COLO829 (cell line): ENCODE results near the gene CLASP1.
A peak's percentile ranks its signal among the peaks of the same experiment; 100 is the strongest.
"Not testable (repeated sequence)": the region's sequence is repeated elsewhere in the genome, so short reads cannot be mapped to it uniquely, and the experiment has no call there.

Experiments
- DNase-seq: peaks from one replicate; pipeline ENCODE4 v3.0.0; 2012; ENCODE audit warnings: low spot score

CLASP1 gene

DNA sequence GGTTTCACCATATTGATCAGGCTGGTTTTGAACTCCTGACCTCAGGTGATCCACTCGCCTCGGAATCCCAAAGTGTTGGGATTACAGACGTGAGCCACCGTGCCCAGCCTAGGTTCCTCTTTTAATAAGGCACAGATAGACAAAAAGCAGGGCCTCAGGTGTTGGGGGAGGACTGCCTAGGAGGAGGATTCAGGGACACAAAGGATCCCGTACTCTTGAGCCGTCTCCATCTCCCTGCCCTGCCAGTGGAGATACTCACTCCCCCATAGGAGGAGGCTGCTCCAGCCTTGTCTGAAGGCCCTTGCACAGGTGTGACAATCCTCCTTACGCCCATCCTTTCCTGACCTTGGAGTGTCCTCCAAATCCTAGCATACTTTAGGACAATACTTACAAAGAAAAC lies 332.3 kb downstream of the CLASP1 start:
- DNase-seq, result no peak

DNA sequence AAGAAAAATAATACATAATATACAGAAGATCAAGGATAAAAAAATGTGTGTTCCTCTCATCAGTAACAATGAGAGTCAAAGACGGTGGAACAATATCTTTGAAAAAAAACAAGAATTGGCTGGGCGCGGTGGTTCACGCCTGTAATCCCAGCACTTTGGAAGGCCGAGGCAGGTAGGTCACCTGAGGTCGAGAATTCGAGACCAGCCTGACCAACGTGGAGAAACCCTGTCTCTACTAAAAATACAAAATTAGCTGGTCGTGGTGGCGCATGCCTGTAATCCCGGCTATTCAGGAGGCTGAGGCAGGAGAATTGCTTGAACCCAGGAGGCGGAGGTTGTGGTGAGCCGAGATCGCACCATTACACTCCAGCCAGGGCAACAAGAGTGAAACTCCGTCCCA lies 335.6 kb downstream of the CLASP1 start:
- DNase-seq, result not testable (repeated sequence)

GRCh38 chr2:121309801-121310200 lies 339.5 kb downstream of the CLASP1 start:
- no peak for DNase-seq

GRCh38 chr2:121309323-121309722 lies 339.9 kb downstream of the CLASP1 start:
- DNase-seq, result no peak

DNA sequence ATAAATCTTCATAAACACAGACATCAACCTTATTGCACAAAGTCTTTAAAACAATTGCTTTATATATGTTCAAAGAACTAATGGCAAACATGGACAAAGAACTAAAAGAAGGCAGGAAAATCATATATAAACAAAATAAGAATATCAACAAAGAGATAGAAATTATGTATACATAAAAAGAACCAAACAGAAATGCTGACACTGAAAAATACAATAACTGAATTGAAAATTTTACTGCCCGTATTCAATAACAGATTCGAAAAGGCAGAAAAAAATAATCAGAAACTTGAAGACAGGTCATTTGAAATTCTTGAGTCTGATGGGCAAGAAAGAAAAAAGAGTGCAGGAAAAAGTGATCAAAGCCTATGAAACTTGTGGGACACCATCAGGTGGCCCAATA lies 342.2 kb downstream of the CLASP1 start:
- no peak for DNase-seq

- DNase-seq, result no peak
Measured at GRCh38 chr2:121304941-121305340, 344.3 kb downstream of the CLASP1 start.

DNA sequence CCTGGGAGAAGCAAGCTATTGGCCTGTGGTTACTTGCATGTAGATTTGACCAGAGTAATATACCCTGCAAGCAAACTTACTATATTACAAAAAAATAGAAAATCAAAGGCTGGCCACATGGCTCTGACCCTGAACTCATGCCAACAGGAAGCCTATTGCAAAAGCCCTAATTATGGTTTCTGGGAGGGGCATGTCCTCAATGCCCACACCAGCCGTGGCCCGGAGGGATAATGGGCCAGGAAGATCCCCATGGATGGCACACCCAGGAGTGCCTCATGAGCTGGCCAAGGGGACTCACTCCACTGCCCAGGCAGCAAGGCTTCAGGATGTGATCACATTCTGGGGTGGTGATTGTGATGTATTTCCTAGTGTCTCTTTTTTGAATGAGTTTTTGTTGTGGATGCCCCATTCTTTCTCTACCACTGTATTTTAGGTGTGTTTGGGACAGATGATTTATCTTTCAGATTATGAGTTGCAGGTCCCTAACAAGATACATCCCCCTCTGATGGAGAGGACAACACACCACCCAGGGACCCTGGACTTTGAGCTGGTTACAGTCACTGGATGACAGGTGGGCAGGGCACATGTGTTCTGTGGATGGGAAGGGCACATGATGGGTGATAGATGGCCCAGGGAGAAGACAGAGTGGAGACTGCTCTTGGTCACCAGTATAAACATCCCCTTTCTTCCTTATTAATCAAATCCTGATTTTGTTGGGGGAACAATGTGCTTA lies 345.6 kb downstream of the CLASP1 start:
- DNase-seq, result no peak

DNA sequence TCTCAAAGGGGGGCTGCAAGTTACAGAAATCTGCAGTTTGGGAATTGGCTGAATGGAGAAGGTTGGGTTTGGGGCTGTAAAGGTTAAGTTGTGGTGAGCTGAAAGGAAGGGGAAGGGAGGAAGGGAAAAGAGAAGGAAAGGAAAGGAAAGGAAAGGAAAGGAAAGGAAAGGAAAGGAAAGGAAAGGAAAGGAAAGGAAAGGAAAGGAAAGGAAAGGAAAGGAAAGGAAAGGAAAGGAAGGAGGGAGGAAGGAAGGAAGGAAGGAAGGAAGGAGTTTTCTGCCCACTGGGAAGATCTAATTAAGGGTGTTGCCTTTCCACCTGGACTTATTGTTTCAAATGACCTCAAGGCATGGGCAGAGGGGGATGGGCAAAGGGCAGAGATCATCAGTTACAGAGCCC lies 348.1 kb downstream of the CLASP1 start:
- DNase-seq, result not testable (repeated sequence)

DNA sequence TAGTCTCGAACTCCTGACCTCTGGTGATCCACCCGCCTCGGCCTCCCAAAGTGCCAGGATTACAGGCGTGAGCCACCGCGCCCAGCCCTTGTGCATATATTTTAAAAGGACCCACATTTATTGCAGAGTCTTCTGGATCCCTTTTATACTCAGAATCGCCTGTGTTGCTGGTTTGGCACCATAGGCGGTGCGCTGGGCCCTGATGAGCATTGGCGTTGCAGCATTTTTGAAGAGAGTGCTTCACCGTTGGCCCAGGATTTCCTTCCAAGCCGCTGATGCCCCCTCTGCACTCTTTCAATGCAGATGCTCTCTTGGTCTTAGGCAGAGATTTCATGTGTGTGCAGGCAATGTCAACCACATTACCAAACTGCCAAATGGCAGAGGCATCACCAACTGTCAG lies 350.8 kb downstream of the CLASP1 start:
- no peak for DNase-seq

DNA sequence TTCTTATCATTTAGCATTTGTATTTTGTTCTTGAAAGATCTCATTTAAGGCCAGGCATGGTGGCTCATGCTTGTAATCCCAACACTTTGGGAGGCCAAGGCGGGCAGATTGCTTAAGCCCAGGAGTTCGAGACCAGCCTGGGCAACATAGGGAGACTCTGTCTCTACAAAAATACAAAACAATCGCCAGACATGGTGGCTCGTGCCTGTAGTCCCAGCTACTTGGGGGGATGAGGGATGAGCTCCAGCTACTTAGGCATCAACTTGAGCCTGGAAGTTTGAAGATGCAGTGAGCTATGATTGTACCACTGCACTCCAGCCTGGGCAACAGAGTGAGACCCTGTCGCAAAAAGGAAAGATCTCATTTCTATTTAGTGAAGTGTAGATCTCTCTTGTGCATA lies 351.4 kb downstream of the CLASP1 start:
- not testable (repeated sequence) for DNase-seq

DNA sequence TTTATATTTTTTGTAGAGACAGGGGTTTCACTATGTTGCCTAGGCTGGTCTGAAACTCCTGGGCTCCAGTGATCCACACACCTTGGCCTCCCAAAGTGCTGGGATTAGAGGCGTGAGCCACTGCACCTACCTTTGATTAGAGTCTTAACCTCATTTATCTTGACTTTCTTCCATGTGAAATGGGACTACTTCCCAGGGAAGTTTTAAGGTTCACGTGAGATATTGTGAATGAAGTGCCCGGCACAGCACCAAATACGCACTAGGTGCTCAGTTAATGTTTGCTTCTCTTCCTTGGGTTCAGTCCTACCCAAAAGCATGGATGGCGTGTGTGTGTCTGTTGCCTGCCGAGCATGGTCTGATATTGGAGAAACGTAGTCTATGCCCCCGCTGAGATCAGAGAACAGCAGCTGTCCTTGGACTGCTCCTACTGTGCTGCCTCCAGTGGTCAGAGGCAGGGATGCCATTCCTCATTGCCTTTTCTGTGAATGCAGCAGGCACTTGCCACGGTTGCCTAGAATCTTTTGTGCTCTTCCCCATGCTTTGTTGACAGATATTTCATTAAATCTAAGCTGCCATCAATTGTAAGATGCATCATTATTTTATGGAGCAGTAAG lies 351.9 kb downstream of the CLASP1 start:
- peak; percentile 39 for DNase-seq

DNA sequence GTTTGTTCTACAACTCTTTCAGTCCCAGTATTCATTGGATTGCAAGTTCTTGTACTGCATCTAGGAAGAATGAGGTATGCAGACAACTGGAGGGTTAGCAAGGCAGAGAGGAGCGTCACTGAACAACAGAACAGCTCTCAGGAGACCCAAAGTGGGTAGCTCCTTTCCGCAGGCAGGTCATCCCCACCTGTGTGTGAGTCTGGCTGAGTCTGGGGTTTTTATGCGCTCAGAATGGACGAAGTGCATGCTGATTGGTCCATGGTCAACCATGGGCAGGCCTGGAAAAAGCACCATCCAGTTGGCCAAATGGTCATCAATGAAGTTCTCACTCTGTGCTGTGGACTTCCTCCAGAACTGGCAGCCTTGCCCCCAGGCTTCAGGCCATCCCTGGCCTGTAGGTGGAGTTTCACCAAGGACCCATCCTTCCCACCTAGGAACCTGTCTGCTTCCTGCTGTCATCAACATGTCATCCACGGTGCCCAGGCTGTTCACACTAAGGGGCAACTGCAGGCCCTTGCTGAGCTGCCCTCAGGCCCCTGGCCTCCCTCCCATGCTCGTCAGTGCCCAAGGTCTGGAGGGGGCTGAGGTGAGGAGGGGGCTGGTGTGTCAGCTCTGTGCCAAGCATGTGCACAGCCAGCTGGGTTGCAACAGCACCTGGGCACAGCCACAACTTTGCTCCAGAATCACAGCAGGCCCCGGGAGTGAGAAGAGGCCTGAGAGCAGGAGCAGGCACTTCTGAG lies 353.2 kb downstream of the CLASP1 start:
- DNase-seq, result no peak

DNA sequence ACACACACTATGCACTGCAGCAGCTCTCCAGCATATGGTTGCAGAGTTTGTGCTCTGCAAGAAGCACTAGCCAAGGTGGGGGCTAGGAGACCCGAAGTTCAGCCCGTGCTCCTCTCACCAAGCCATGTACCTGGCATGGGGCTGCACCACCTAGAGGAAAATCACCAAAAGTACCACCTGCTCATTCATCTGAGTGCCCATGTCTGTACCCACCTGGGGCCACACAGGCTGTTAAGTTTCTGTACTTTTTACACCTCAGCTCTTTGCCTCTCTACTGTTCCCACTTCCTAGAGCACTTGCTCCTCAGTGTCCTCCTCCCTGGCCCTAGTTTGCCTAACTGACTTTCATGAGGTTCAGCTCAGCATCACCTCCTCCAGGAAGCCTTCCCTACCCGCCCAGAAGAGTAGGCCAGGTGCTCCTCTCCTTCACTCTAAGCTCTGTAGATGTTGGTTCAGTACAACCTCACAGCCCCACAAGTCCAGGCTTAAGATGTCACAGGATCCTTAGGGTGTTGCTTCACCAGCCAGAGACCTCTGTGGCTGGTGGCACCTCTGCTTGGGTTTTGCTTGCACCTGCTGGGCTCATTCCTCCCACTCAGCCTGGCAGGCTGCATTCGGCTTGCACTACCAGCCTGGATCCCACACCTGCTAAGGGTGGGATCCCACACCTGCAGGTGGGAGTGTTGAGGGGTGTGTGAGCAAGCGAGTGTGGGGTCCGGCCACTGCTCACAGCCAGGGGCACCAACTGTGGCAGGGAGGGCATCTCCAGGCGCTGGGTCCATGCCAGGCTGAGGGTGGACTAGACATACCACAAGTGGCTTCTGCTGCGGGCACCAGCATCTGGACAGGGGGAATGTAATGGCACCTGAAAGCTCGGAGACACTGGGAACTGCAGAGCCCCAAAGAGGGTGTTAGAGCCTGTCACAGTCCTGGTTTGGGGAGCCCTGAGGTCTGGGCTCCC lies 354.1 kb downstream of the CLASP1 start:
- DNase-seq, result no peak

- no peak for DNase-seq
Measured at GRCh38 chr2:121293450-121294325, 355.6 kb downstream of the CLASP1 start.

- DNase-seq, result no peak
Measured at GRCh38 chr2:121291251-121291580, 358.0 kb downstream of the CLASP1 start.

DNA sequence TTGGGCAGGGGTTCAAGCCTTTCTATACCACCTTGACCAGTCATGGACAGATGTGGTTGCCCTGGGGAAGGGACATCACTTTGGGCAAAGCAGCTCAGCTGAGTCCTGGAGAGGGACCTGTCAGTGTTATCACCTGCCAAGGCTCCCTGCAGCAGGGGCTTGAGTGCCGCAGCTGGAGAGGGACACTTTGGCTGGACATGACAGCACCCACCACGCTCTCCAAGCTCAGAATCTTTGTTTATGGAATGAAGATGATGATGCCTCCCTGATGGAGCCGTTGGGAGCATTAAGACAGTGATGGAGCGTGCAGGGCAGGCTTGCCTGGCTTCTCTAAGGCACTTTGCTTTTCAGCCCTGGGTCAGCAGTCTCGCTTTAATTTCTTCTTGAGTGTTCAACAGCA lies 360.0 kb downstream of the CLASP1 start:
- no peak for DNase-seq

DNA sequence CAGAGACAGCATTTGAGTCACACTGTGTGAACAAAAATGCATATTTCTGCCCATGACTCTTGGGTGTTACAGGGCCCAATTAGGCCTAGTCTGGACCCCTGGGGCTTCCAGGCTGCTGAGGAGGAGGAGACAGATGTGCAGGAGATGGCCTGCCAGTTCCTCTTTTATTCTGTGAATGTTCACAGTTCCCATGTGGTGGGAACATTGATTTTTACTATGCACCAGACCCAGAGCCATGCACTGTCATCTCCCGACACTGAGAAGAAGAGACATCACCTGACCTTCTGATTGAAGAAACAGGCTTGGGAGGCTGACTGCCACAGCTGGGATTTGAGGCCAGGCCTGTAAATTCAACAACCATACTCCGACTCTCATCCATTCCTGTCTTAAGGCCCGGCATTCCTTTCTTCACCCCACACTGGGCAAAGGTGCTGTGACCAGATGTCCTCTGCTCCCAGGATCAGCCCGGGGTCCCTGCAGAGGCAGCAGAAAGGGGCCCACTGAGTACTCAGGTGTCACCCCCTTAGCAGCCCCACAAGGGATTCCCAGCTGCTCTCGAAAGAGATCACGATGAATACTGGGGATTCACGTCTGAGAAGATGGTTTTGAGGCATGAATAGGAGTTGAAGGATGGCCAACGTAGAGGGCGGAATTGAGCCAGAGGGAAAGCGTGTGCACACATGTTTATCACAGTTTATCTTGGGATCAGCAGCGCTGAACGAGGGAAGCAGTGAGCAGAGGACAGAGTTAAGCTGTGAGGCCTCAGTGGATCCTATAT lies 360.6 kb downstream of the CLASP1 start:
- DNase-seq, result no peak

- DNase-seq, result no peak
Measured at GRCh38 chr2:121287956-121288355, 361.3 kb downstream of the CLASP1 start.
